PC-9 (cell line): ENCODE measurements around the gene FNDC1. TPM values are rescaled to one million over a fixed set of nuclear protein-coding genes. Genes with fewer than 3 reads are reported as not detected.
"Not testable (repeated sequence)": the region's sequence is repeated elsewhere in the genome, so short reads cannot be mapped to it uniquely, and the experiment has no call there.

Source experiments
- BruUV-seq: library from RNA; stranded (reverse); fragments of 400-500 nt; replicated peaks from 2 replicates; lab custom pipeline; 2021; lab: Mats Ljungman, UMichigan
- CTCF ChIA-PET: fragments of 300-600 bp; sonication (Branson Sonifier 250); formaldehyde crosslinking; loops from one replicate; lab custom pipeline; 2022; ENCODE audit warnings: antibody characterized with exemption; lab: Charles Lee
- POLR2A ChIA-PET: fragments of 300-600 bp; sonication (Branson Sonifier 250); formaldehyde crosslinking; loops from one replicate; lab custom pipeline; 2022; ENCODE audit warnings: antibody characterized with exemption; ENCODE audit not compliant: unreplicated experiment; lab: Charles Lee
- DNase-seq, 2 experiments: peaks; one replicate each; pipeline versions ENCODE4 v3.0.0 to v3.0.0-alpha.2; 2015 to 2022; ENCODE audit warnings: mixed read lengths in 1 of 2
- H2AFZ ChIP-seq: fragments of 200-600 bp; sonication (generic); 2 replicates; pipeline ENCODE4 v1.8.1; 2017; ENCODE audit warnings: antibody characterized with exemption
- H3F3A ChIP-seq: fragments of 200-600 bp; sonication (generic); 2 replicates; pipeline ENCODE4 v1.8.1; 2017; ENCODE audit warnings: antibody characterized with exemption, mild to moderate bottlenecking, low read depth; ENCODE audit not compliant: insufficient read depth
- H3K27ac ChIP-seq: fragments of 200-600 bp; sonication (generic); 2 replicates; pipeline ENCODE4 v1.6.1; 2016; ENCODE audit warnings: mixed run types
- H3K27me3 ChIP-seq: fragments of 200-600 bp; sonication (generic); 2 replicates; pipeline ENCODE4 v1.6.1; 2016; ENCODE audit warnings: low read depth, mixed run types; ENCODE audit not compliant: insufficient read depth
- H3K36me3 ChIP-seq: fragments of 200-600 bp; sonication (generic); 2 replicates; pipeline ENCODE4 v1.6.1; 2016; ENCODE audit warnings: low read depth, mixed run types
- H3K4me1 ChIP-seq: fragments of 200-600 bp; sonication (generic); replicated peaks from 2 replicates; pipeline ENCODE4 v1.6.1; 2016; ENCODE audit warnings: mixed run types; ENCODE audit not compliant: insufficient read depth
- H3K4me2 ChIP-seq: fragments of 200-600 bp; sonication (generic); 2 replicates; pipeline ENCODE4 v1.6.1; 2017; ENCODE audit warnings: mixed run types
- H3K4me3 ChIP-seq: fragments of 200-600 bp; sonication (generic); 2 replicates; pipeline ENCODE4 v1.6.1; 2016; ENCODE audit warnings: mixed run types
- H3K79me2 ChIP-seq: fragments of 200-600 bp; sonication (generic); 2 replicates; pipeline ENCODE4 v1.6.1; 2017; ENCODE audit warnings: low read depth, mixed run types
- H3K9me2 ChIP-seq: fragments of 200-600 bp; sonication (generic); 2 replicates; pipeline ENCODE4 v1.8.1; 2017; ENCODE audit warnings: mild to moderate bottlenecking; ENCODE audit not compliant: insufficient read depth
- H3K9me3 ChIP-seq: fragments of 200-600 bp; sonication (generic); 2 replicates; pipeline ENCODE4 v1.8.1; 2016; ENCODE audit warnings: low read depth; ENCODE audit not compliant: insufficient read depth
- H4K20me1 ChIP-seq: fragments of 200-600 bp; sonication (generic); 2 replicates; pipeline ENCODE4 v1.8.1; 2017; ENCODE audit not compliant: insufficient read depth
- CTCF ChIP-seq: fragments of 200-600 bp; sonication (generic); conservative IDR thresholded peaks from 2 replicates; pipeline ENCODE4 v1.6.1; 2017; ENCODE audit warnings: mixed run types, antibody characterized with exemption, mild to moderate bottlenecking, moderate library complexity
- EZH2 ChIP-seq: fragments of 200-600 bp; sonication (generic); IDR thresholded peaks from 2 replicates; pipeline ENCODE4 v1.8.0; 2017; ENCODE audit warnings: antibody characterized with exemption, low read depth
- intact Hi-C: fragments of 100-400 bp; cut with micrococcal nuclease; formaldehyde crosslinking; loops from one replicate; pipeline ENCODE4 v1.10.0; 2022; ENCODE audit not compliant: unreplicated experiment
- total RNA-seq: library from RNA; stranded (reverse); gene quantifications from 2 replicates; pipeline ENCODE4 v1.2.3, GENCODE V29; 2021

FNDC1 gene
- total RNA-seq, 1 experiment from 2014 or later, result not detected

GRCh38 chr6:159122453-159122852, 46.7 kb upstream of the FNDC1 start:
- Histone ChIP-seq H3K79me2 (no peaks in the 10 kb centered on the region), H3K9me3 (no peaks in the 10 kb centered on the region), H3K9me2 (no peaks in the 10 kb centered on the region), H3K4me3 (no peak overlapping the region), H2AFZ (no peak overlapping the region), H3K36me3 (no peaks in the 10 kb centered on the region), H4K20me1 (no peaks in the 10 kb centered on the region), H3F3A (no peaks in the 10 kb centered on the region), H3K27ac (no peak overlapping the region), H3K4me1 (no peaks in the 10 kb centered on the region), H3K4me2 (no peak overlapping the region), H3K27me3 (no peaks in the 10 kb centered on the region)
- CTCF ChIA-PET, result no interaction called here
- TF ChIP-seq CTCF, result no peak
- TF ChIP-seq EZH2, result no peak
- no peak for DNase-seq
- intact Hi-C loops, result no loop called here
- no TSS peak for BruUV-seq
- POLR2A ChIA-PET, result no interaction called here

- intact Hi-C loops, H3K27ac ChIP-seq, H3F3A ChIP-seq, H3K9me3 ChIP-seq, POLR2A ChIA-PET, H2AFZ ChIP-seq, DNase-seq, H3K36me3 ChIP-seq, H3K79me2 ChIP-seq, CTCF ChIA-PET, H3K4me3 ChIP-seq, H3K4me1 ChIP-seq, H3K27me3 ChIP-seq, H4K20me1 ChIP-seq, H3K4me2 ChIP-seq, BruUV-seq, H3K9me2 ChIP-seq: not testable (repeated sequence)
Observed at GRCh38 chr6:159123831-159124230, 45.4 kb upstream of the FNDC1 start.

- H4K20me1 ChIP-seq, result no peaks in the 10 kb centered on the region
- no peak for DNase-seq
- H3K36me3 ChIP-seq, result no peaks in the 10 kb centered on the region
- intact Hi-C loops, result no loop called here
- H2AFZ ChIP-seq, result no peak overlapping the region
- no peaks in the 10 kb centered on the region for H3F3A ChIP-seq
- TF ChIP-seq CTCF (0 out of 2 replicates have a peak, but pooled peaks have one; percentile 35), EZH2 (no peak)
- H3K4me1 ChIP-seq, result no peaks in the 10 kb centered on the region
- no TSS peak for BruUV-seq
- no peaks in the 10 kb centered on the region for H3K9me3 ChIP-seq
- CTCF ChIA-PET, result interaction anchor here (0.6 kb wide), 1 partner anchor 10 kb away, joined by 4 read pairs; no protein-coding TSS in a partner anchor
- no peak overlapping the region for H3K4me3 ChIP-seq
- no peaks in the 10 kb centered on the region for H3K9me2 ChIP-seq
- POLR2A ChIA-PET, result no interaction called here
- H3K27me3 ChIP-seq, result no peaks in the 10 kb centered on the region
- H3K79me2 ChIP-seq, result no peaks in the 10 kb centered on the region
- no peak overlapping the region for H3K4me2 ChIP-seq
- no peak overlapping the region for H3K27ac ChIP-seq
Observed at GRCh38 chr6:159125014-159125609, 44.1 kb upstream of the FNDC1 start.

GRCh38 chr6:159125951-159126352, 43.2 kb upstream of the FNDC1 start:
- Histone ChIP-seq H3K4me2 (no peak overlapping the region), H3K4me1 (no peaks in the 10 kb centered on the region), H3K27ac (no peak overlapping the region), H3K9me3 (no peaks in the 10 kb centered on the region), H3K36me3 (no peaks in the 10 kb centered on the region), H3K79me2 (no peaks in the 10 kb centered on the region), H3K9me2 (no peaks in the 10 kb centered on the region), H3K4me3 (no peak overlapping the region), H4K20me1 (no peaks in the 10 kb centered on the region), H3F3A (no peaks in the 10 kb centered on the region), H2AFZ (no peak overlapping the region), H3K27me3 (no peaks in the 10 kb centered on the region)
- TF ChIP-seq EZH2 (no peak), CTCF (no peak)
- no TSS peak for BruUV-seq
- DNase-seq, result no peak
- ChIA-PET POLR2A (no interaction called here), CTCF (no interaction called here)
- intact Hi-C loops, result no loop called here
